ENCODE measurements around the gene ZC3H11A.
"Not testable (repeated sequence)": the region's sequence is repeated elsewhere in the genome, so short reads cannot be mapped to it uniquely, and the experiment has no call there.

DNA sequence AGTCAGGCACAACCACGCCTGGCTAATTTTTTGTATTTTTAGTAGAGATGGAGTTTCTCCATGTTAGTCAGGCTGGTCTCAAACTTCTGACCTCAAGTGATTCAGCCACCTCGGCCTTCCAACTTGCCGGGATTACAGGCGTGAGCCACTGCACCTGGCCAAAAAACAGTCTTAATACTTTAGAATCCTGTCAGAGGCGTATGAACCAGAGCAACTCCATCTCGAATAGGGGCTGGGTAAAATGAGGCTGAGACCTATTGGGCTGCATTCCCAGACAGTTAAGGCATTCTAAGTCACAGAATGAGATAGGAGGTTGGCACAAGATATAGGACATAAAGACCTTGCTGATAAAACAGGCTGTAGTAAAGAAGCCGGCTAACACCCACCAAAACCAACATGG, 33.5 kb upstream of the ZC3H11A start:
- TF ChIP-seq, protein P1, sequence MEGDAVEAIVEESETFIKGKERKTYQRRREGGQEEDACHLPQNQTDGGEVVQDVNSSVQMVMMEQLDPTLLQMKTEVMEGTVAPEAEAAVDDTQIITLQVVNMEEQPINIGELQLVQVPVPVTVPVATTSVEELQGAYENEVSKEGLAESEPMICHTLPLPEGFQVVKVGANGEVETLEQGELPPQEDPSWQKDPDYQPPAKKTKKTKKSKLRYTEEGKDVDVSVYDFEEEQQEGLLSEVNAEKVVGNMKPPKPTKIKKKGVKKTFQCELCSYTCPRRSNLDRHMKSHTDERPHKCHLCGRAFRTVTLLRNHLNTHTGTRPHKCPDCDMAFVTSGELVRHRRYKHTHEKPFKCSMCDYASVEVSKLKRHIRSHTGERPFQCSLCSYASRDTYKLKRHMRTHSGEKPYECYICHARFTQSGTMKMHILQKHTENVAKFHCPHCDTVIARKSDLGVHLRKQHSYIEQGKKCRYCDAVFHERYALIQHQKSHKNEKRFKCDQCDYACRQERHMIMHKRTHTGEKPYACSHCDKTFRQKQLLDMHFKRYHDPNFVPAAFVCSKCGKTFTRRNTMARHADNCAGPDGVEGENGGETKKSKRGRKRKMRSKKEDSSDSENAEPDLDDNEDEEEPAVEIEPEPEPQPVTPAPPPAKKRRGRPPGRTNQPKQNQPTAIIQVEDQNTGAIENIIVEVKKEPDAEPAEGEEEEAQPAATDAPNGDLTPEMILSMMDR (IDR thresholded peaks at IDR 0.05) = not testable (repeated sequence)
- TF ChIP-seq POLR2A, POLR2AphosphoS5, EP300 (IDR thresholded peaks at IDR 0.05): not testable (repeated sequence)
